WI38 (cell line): ENCODE measurements around the gene DENND1B.
"Not testable (repeated sequence)": the region's sequence is repeated elsewhere in the genome, so short reads cannot be mapped to it uniquely, and the experiment has no call there.

ENCODE experiments used
- H3K4me3 ChIP-seq: 2 replicates; pipeline ENCODE4 v1.5.1; 2011; ENCODE audit warnings: low read depth, mild to moderate bottlenecking, control low read depth, low read length
- CTCF ChIP-seq: IDR thresholded peaks from 2 replicates; pipeline ENCODE4 v1.5.1; 2012; ENCODE audit warnings: low read depth, mild to moderate bottlenecking, control low read depth, low read length

The DENND1B gene

GRCh38 chr1:197731449-197731848, 43.8 kb downstream of the DENND1B start:
- TF ChIP-seq CTCF, result no peak
- no peak overlapping the region for H3K4me3 ChIP-seq

- H3K4me3 ChIP-seq, result no peak overlapping the region
- no peak for TF ChIP-seq CTCF
Measured at GRCh38 chr1:197725976-197726375, 49.3 kb downstream of the DENND1B start.

- TF ChIP-seq CTCF, result no peak
- H3K4me3 ChIP-seq, result no peak overlapping the region
Measured at GRCh38 chr1:197725044-197725443, 50.2 kb downstream of the DENND1B start.

GRCh38 chr1:197715806-197716205, 59.5 kb downstream of the DENND1B start:
- no peak overlapping the region for H3K4me3 ChIP-seq
- no peak for TF ChIP-seq CTCF

- no peak overlapping the region for H3K4me3 ChIP-seq
- no peak for TF ChIP-seq CTCF
Measured at GRCh38 chr1:197706601-197707000, 68.7 kb downstream of the DENND1B start.

- TF ChIP-seq CTCF, result no peak
- no peak overlapping the region for H3K4me3 ChIP-seq
Measured at GRCh38 chr1:197705941-197706340, 69.3 kb downstream of the DENND1B start.

GRCh38 chr1:197700688-197701087, 74.6 kb downstream of the DENND1B start:
- not testable (repeated sequence) for H3K4me3 ChIP-seq

- no peak overlapping the region for H3K4me3 ChIP-seq
- no peak for TF ChIP-seq CTCF
Measured at GRCh38 chr1:197696372-197696771, 78.9 kb downstream of the DENND1B start.
